HG02678 (cell line): ENCODE measurements around the gene CACNG4.

Experiments
- ATAC-seq: cut with Tn5 transposase; IDR thresholded peaks from one replicate; pipeline ENCODE4 v1.9.1; 2021; ENCODE audit warnings: mild to moderate bottlenecking, moderate library complexity; ENCODE audit not compliant: unreplicated experiment

The CACNG4 gene

GRCh38 chr17:66983414-66984021 lies 19.0 kb downstream of the CACNG4 start:
- no peak for ATAC-seq

- no peak for ATAC-seq
Observed at GRCh38 chr17:66984730-66985129, 20.2 kb downstream of the CACNG4 start.

DNA sequence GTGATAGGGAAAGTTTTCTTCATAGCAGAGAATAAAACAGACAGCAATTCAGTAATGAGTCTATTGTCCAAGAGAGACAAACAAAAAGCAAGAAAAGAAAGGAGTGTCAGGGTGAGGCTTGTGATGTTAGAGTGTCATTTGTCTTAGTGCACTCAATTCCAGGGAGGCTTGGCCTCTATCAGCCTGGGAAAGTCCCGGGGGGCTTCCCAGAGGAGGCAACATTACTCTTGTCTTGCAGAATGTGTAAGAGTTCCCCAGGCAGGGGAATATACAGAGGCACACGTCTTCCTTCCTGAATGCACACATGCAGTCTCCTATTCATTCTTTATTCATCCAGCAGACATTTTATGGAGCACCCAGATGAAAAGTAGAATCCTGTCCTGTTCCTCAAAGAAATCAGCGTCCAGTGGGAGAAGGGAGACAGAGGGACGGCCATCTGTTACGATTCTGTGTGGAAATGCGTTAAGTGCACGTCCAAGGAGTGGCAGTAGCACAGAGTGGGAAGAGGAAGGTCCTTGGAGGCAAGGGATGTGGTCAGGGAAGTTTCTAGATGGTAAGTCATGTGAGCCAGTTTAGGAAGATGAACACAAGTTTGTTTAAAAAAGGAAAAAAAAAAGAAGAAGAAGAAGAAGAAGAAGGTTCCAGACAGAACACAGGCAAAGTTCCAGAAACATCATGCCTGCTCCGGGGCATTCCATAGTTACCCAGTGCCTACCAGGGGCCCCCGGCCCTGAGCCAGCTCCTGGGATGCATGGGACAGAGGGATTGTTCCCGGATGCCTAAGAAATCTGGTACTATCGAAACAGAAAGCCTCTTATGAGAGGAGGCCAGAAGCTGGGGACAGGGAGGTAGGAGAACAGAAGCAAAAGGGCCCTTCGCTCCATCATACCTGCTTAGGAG lies 21.1 kb downstream of the CACNG4 start:
- ATAC-seq: no peak

- ATAC-seq: no peak
Observed at GRCh38 chr17:66986659-66987058, 22.2 kb downstream of the CACNG4 start.

GRCh38 chr17:66987059-66987616 lies 22.6 kb downstream of the CACNG4 start:
- ATAC-seq: no peak

DNA sequence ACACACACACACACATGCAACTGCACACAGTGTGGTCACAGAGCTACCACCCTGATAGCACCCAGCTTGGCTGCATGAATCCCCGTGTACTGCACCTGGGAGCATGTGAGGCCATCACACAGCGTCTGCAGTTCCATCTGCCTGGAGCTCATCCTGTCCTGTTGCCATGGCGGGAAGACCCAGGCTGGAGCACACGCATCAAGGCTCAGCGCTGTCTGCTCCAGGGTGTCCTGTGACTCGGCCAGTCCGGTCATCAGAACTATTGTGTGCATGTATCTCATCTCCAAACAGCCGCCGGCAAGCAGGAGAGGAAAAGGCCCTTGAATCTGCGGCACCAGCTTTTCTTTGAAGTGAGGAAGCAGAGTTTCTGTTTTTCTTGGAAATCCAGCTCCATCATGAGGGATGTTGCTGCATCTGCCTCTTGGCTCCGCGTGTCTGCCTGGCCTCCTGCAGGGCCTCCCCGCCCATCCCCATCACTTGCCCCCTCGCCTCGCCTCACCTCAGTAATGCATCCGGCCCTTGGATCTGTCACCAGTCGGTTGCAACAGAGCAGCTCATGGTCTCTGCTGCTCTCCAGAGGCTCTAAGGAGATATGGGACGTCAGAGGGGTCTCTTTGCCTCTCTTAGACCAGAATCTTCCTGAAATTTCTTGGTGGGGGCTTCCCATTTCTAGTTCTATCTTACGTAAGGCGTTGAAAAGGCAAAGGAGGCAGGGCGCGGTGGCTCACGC lies 23.7 kb downstream of the CACNG4 start:
- ATAC-seq: no peak

DNA sequence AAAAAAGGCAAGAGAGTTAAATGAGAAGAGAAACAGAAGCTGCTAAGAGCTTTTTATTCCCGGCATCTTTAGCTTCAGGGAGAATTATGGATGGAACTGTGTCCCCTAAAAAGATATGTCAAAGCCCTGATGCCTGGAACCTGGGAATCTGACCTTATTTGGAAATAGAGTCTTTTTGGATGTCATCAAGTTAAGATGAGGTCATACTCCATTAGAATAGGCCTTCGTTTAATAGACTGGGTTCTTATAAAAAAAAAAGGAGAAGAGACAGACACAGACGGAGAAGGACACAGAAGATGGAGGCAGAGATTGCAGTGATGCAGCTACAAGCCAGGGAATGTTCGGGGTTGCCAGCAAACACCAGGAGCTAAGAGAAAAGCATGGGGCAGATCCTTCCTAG lies 24.6 kb downstream of the CACNG4 start:
- no peak for ATAC-seq

GRCh38 chr17:66989579-66989978 lies 25.1 kb downstream of the CACNG4 start:
- ATAC-seq: no peak

- ATAC-seq: no peak
Observed at GRCh38 chr17:66990047-66990446, 25.5 kb downstream of the CACNG4 start.

GRCh38 chr17:66992911-66993442 lies 28.5 kb downstream of the CACNG4 start:
- no peak for ATAC-seq

- ATAC-seq: no peak
Observed at GRCh38 chr17:66994361-66994760, 29.9 kb downstream of the CACNG4 start.

GRCh38 chr17:66994930-66995535 lies 30.5 kb downstream of the CACNG4 start:
- ATAC-seq: no peak

DNA sequence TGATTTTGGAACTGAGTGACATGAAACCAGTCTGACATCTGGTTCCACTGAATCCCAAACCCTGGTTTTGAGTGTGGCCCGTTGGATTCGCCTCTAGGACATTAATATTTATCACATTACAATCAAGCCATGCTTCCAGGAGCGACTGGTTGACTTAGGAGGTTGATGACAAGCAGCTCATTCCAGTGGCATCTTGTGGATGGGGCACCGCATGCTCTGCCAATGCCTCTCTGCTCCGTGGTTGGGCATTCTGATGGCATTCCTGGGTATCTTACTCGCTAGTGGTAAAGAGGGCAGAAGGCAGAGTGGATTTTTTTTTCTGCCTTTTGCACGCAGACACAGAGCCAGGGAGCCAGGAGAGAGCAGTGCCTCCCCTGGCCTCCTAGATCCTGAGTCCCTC lies 31.4 kb downstream of the CACNG4 start:
- ATAC-seq: no peak

GRCh38 chr17:66996926-66997325 lies 32.4 kb downstream of the CACNG4 start:
- ATAC-seq: no peak

GRCh38 chr17:67003231-67003630 lies 38.7 kb downstream of the CACNG4 start:
- ATAC-seq: no peak

GRCh38 chr17:67004181-67004580 lies 39.7 kb downstream of the CACNG4 start:
- no peak for ATAC-seq

DNA sequence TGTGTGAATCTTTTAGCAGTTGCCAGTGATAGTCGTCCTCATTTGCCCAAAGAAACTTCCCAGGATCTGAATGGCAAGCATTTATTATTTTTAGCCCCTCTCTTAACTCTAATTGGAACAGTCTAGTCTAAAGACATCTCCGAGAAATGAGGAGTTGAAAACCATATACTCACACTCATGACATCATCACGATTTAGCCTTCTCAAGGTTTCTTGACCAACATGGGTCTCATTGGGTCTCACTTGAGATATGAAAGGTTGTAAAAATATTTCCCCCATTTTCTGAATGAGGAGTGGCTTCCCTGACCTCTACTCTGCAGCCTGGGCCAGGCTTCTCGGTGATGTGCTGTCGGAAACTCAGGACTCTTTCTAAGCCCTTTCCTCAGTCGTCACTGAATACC lies 42.8 kb downstream of the CACNG4 start:
- no peak for ATAC-seq

GRCh38 chr17:67008101-67008500 lies 43.6 kb downstream of the CACNG4 start:
- ATAC-seq: no peak

DNA sequence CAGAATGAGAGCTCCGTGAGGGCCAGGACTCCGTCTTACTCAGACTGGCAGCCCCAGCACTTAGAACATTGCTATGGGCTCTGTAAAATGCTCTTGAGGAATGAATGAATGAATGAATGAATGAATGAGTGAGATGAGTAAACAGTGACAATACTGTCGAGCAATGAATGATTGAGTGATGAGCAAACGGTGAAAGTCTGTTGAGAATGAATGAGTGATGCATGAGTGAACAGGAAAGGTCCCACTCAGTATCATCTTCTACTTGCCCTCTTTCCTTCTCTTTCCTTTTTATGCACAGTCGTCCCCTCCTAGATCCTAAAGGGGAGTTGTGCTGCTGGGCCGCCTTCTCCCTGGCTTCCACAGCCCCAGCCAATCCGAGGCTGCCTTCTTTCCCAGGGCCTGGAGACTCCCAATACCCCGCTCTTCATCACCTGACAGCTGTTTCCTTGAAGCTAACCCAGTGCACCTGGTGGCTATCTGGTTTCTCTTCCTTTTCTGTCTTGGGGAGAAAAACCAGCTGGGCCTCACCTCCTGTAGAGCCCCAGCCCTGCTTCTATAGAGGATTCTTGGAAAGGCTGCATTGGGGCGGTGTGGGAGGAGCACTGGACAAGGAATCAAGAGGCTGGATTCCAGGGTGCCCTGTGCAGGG lies 47.1 kb downstream of the CACNG4 start:
- no peak for ATAC-seq

- no peak for ATAC-seq
Observed at GRCh38 chr17:67013891-67014290, 49.4 kb downstream of the CACNG4 start.
